ENCODE measurements around the gene EGLN3.

DNA sequence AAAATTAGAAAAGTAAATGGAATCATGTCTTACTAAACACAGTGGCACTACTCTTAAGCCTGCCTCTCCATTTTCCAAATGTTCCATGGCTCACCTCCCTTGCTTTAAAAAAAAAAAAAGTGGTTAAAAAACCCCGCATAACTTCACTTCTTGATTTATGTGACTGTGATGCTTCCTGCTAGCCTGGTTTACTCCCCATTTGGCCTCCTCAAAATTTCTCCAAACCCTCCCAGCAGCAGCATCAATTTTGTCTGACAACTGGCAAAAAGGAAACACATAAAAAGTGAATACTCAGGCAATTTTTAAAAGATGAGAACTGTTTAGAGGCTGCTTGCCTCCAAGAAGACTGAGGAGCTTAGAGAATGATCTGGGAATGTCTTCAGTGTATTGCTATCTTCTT, 17.8 kb upstream of the EGLN3 start:
- TF ChIP-seq, protein P1, sequence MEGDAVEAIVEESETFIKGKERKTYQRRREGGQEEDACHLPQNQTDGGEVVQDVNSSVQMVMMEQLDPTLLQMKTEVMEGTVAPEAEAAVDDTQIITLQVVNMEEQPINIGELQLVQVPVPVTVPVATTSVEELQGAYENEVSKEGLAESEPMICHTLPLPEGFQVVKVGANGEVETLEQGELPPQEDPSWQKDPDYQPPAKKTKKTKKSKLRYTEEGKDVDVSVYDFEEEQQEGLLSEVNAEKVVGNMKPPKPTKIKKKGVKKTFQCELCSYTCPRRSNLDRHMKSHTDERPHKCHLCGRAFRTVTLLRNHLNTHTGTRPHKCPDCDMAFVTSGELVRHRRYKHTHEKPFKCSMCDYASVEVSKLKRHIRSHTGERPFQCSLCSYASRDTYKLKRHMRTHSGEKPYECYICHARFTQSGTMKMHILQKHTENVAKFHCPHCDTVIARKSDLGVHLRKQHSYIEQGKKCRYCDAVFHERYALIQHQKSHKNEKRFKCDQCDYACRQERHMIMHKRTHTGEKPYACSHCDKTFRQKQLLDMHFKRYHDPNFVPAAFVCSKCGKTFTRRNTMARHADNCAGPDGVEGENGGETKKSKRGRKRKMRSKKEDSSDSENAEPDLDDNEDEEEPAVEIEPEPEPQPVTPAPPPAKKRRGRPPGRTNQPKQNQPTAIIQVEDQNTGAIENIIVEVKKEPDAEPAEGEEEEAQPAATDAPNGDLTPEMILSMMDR (IDR thresholded peaks at IDR 0.05; ENCODE audit: insufficient read depth, low read length, poor library complexity, severe bottlenecking), result no peak
- no peak for TF ChIP-seq EZH2phosphoT487 (conservative IDR thresholded peaks at IDR 0.05; ENCODE audit: low read length)

All from SU-DHL-6 (cell line).